ENCODE results near the gene CCDC3. TPM values are rescaled to one million over a fixed set of nuclear protein-coding genes. Genes with fewer than 3 reads are reported as not detected.
"Not testable (repeated sequence)": the region's sequence is repeated elsewhere in the genome, so short reads cannot be mapped to it uniquely, and the experiment has no call there.

CCDC3 gene
- total and polyA plus RNA-seq, 4 donors, result 46.5 to 166 (median 84.6) TPM

DNA sequence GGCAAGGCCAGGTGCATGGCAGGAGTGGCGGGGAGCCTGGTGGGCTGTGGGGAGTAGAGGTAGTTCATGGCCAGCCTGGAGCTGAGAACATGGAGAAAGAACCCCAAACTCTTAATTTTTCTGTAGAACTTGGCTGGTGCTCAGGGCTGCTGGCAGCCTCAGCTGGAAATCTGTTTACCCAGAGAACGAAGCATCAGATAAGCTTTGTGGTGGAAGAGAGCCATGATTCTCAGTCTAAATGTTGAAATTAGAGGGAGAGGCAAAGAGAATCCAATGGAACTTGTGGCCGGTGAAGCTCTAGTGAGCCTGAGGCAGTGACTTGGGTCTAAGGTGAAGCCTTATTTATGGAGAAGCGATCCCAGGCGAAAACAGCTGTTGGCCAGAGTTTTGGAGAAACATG, 126.4 kb downstream of the CCDC3 start:
- Histone ChIP-seq H3K27ac (ENCODE audit: low read depth in 1 of 2, low read length in 2 of 2) (no peak overlapping the region), H3K4me3 (ENCODE audit: low read length in 2 of 2) (no peak overlapping the region), H3K36me3 (ENCODE audit: control insufficient read depth in 1 of 2, insufficient read depth in 2 of 2, low read length in 1 of 2) (no peaks in the 10 kb centered on the region), H3K27me3 (ENCODE audit: control insufficient read depth in 1 of 2, insufficient read depth in 2 of 2, low read length in 1 of 2) (no peaks in the 10 kb centered on the region), H3K9me3 (ENCODE audit: control insufficient read depth, low read length) (no peaks in the 10 kb centered on the region), H3K4me1 (ENCODE audit: control insufficient read depth in 1 of 2, insufficient read depth in 2 of 2, low read length in 2 of 2) (no peaks in the 10 kb centered on the region)
- 6 to 11% methylated on average over 5 of the region's 5 CpGs for WGBS, 2 donors
- DNase-seq (peak in 1 of 2 donors; percentile 54), ATAC-seq (ENCODE audit: low FRiP score) (peak; percentile 72)
- intact Hi-C loops (cut with DNase I), result no loop called here

DNA sequence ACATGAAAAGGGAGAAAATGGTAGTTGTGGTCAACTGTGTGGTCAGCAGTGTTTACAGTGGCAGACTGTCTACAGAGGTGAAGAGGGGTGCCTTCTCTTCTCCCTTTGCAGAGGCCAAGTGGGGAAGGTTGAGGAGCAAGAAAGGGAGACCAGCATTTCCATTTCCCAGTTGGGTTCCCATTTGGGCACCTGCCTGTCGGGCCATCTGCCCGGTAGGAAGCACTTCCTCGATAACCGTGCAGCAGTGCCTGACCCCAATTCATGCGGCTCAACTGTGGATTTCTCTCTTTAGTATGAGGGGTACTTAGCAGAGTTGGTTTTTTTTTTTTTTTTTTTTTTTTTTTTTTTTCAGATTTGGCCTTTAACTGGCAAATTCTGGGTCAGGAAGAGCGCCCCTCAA, 127.0 kb downstream of the CCDC3 start:
- no peak for ATAC-seq (ENCODE audit: low FRiP score)
- no peak for DNase-seq
- H3K9me3 ChIP-seq (ENCODE audit: control insufficient read depth, low read length), result no peaks in the 10 kb centered on the region
- H3K36me3 ChIP-seq (ENCODE audit: control insufficient read depth in 1 of 2, insufficient read depth in 2 of 2, low read length in 1 of 2), result no peaks in the 10 kb centered on the region
- no peaks in the 10 kb centered on the region for H3K27me3 ChIP-seq (ENCODE audit: control insufficient read depth in 1 of 2, insufficient read depth in 2 of 2, low read length in 1 of 2)
- no peak overlapping the region for H3K27ac ChIP-seq (ENCODE audit: low read depth in 1 of 2, low read length in 2 of 2)
- no peaks in the 10 kb centered on the region for H3K4me1 ChIP-seq (ENCODE audit: control insufficient read depth in 1 of 2, insufficient read depth in 2 of 2, low read length in 2 of 2)
- intact Hi-C loops (cut with DNase I), result no loop called here
- 88 to 98% methylated on average over 6 of the region's 6 CpGs for WGBS, 2 donors
- no peak overlapping the region for H3K4me3 ChIP-seq (ENCODE audit: low read length in 2 of 2)

DNA sequence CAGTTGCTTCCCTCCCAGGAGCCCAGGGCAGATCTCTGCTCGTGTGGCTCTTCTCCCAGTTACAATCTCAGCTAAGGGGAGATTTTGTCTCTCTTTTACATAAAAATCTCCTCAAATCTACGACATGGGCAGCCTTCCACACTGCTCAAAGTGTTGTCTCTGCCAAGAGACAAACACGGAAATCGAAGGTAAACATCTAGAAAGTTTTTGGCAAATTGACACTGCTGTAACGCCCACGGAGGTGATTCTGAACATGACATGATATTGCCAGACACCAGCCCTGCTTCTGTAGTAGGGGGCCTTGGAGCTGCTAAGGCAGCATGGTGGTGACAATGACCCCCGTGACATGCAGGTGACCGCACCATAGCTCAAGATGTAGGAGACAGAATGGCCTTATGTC, 128.3 kb downstream of the CCDC3 start:
- Histone ChIP-seq H3K4me1 (ENCODE audit: control insufficient read depth in 1 of 2, insufficient read depth in 2 of 2, low read length in 2 of 2) (no peaks in the 10 kb centered on the region), H3K4me3 (ENCODE audit: low read length in 2 of 2) (no peak overlapping the region), H3K9me3 (ENCODE audit: control insufficient read depth, low read length) (no peaks in the 10 kb centered on the region), H3K27me3 (ENCODE audit: control insufficient read depth in 1 of 2, insufficient read depth in 2 of 2, low read length in 1 of 2) (no peaks in the 10 kb centered on the region), H3K36me3 (ENCODE audit: control insufficient read depth in 1 of 2, insufficient read depth in 2 of 2, low read length in 1 of 2) (no peaks in the 10 kb centered on the region), H3K27ac (ENCODE audit: low read depth in 1 of 2, low read length in 2 of 2) (no peak overlapping the region)
- ATAC-seq (ENCODE audit: low FRiP score), result no peak
- no peak for DNase-seq
- 43 to 44% methylated on average over 8 of the region's 8 CpGs for WGBS, 2 donors
- intact Hi-C loops (cut with DNase I), result no loop called here

DNA sequence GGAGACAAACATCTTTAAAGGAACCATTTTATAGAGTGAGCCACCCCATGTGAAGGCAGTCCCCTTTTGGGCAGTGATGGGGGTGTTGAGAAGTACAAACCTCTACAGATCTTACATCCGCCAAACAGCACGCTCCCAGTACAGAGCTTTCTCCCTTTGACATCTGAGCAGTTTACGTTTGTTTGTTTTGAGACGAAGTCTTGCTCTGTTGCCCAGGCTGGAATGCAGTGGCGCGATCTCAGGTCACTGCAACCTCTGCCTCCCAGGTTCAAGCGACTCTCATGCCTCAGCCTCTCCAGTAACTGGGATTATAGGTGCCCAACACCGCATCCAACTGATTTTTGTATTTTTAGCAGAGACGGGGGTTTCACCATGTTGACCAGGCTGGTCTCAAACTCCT, 128.9 kb downstream of the CCDC3 start:
- Histone ChIP-seq H3K9me3 (ENCODE audit: control insufficient read depth, low read length) (no peaks in the 10 kb centered on the region), H3K27ac (ENCODE audit: low read depth in 1 of 2, low read length in 2 of 2) (no peak overlapping the region), H3K27me3 (ENCODE audit: control insufficient read depth in 1 of 2, insufficient read depth in 2 of 2, low read length in 1 of 2) (no peaks in the 10 kb centered on the region), H3K4me3 (ENCODE audit: low read length in 2 of 2) (no peak overlapping the region), H3K36me3 (ENCODE audit: control insufficient read depth in 1 of 2, insufficient read depth in 2 of 2, low read length in 1 of 2) (no peaks in the 10 kb centered on the region), H3K4me1 (ENCODE audit: control insufficient read depth in 1 of 2, insufficient read depth in 2 of 2, low read length in 2 of 2) (no peaks in the 10 kb centered on the region)
- WGBS, 2 donors, result 81 to 83% methylated on average over 9 of the region's 9 CpGs
- DNase-seq (no peak), ATAC-seq (ENCODE audit: low FRiP score) (no peak)
- intact Hi-C loops (cut with DNase I), result no loop called here

DNA sequence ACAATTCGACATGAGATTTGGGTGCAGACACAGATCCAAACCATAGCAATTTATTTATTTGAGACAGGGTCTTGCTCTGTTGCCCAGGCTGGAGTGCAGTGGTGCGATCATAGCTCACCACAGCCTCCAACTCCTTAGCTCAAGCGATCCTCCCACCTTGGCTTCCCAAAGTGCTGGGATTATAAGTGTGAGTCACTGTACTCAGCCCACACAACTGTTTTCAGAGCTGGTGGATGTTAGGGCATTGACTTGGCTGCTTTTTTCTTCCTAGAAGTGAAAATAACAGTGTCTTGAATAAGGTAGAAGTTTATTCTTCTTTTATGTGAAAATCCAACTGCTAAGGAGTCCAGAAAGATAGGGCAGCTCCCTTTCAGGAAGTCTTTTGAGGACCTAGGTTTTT, 132.1 kb downstream of the CCDC3 start:
- no peak overlapping the region for H3K27ac ChIP-seq (ENCODE audit: low read depth in 1 of 2, low read length in 2 of 2)
- H3K4me3 ChIP-seq (ENCODE audit: low read length in 2 of 2), result no peak overlapping the region
- WGBS, 2 donors, result 34 to 46% methylated on average over 3 of the region's 3 CpGs
- H3K27me3 ChIP-seq (ENCODE audit: control insufficient read depth in 1 of 2, insufficient read depth in 2 of 2, low read length in 1 of 2), result no peaks in the 10 kb centered on the region
- ATAC-seq (ENCODE audit: low FRiP score) (no peak), DNase-seq (no peak)
- H3K4me1 ChIP-seq (ENCODE audit: control insufficient read depth in 1 of 2, insufficient read depth in 2 of 2, low read length in 2 of 2), result no peaks in the 10 kb centered on the region
- H3K9me3 ChIP-seq (ENCODE audit: control insufficient read depth, low read length), result no peaks in the 10 kb centered on the region
- no peaks in the 10 kb centered on the region for H3K36me3 ChIP-seq (ENCODE audit: control insufficient read depth in 1 of 2, insufficient read depth in 2 of 2, low read length in 1 of 2)
- intact Hi-C loops (cut with DNase I), result no loop called here

DNA sequence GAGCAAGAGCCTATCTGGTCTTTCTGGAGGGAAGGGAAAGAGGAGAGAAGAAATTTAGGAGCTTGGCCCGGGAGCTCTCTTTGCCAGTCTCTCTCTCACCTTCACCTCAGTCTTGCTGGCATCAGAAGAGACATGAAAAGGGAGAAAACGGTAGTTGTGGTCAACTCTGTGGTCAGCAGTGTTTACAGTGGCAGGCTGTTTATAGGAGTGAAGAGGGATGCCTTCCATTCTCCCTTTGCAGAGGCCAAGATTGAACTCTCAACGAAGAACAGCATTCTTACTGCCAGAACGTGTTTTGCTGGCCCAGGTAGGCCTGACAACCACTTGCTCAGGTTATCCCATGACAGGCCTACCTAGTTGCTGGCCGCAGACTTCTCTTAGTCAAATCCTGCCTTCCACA, 133.3 kb downstream of the CCDC3 start:
- intact Hi-C loops (cut with DNase I), result no loop called here
- ATAC-seq (ENCODE audit: low FRiP score), result no peak
- WGBS, 2 donors, result 86 to 93% methylated on average over 5 of the region's 5 CpGs

DNA sequence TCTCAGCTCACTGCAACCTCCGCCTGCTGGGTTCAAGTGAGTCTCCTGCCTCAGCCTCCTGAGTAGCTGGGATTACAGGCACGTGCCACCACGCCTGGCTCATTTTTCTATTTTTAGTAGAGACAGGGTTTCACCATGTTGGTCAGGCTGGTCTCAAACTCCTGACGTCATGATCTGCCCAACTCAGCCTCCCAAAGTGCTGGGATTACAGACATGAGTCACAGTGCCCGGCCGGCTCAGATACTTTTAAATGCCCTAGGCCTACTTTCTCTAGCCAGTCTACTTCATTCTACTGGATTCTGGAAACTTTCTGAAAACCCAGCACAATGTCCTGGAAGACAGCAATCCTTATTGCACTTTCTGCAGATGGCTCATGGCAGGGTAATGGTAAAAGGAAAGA, 136.0 kb downstream of the CCDC3 start:
- H3K27ac ChIP-seq (ENCODE audit: low read depth in 1 of 2, low read length in 2 of 2); H3K4me1 ChIP-seq (ENCODE audit: control insufficient read depth in 1 of 2, insufficient read depth in 2 of 2, low read length in 2 of 2); ATAC-seq (ENCODE audit: low FRiP score); H3K27me3 ChIP-seq (ENCODE audit: control insufficient read depth in 1 of 2, insufficient read depth in 2 of 2, low read length in 1 of 2); intact Hi-C loops (cut with DNase I); DNase-seq; H3K4me3 ChIP-seq (ENCODE audit: low read length in 2 of 2); H3K9me3 ChIP-seq (ENCODE audit: control insufficient read depth, low read length); H3K36me3 ChIP-seq (ENCODE audit: control insufficient read depth in 1 of 2, insufficient read depth in 2 of 2, low read length in 1 of 2): not testable (repeated sequence)
- WGBS, 2 donors, result 76 to 77% methylated on average over 6 of the region's 6 CpGs

More for the DNA sequence above, 133.3 kb downstream of the CCDC3 start:
- H3K27ac ChIP-seq (ENCODE audit: low read depth in 1 of 2, low read length in 2 of 2), result no peak overlapping the region
- no peak overlapping the region for H3K4me3 ChIP-seq (ENCODE audit: low read length in 2 of 2)
- DNase-seq, result no peak
- H3K9me3 ChIP-seq (ENCODE audit: control insufficient read depth, low read length), result no peaks in the 10 kb centered on the region
- H3K27me3 ChIP-seq (ENCODE audit: control insufficient read depth in 1 of 2, insufficient read depth in 2 of 2, low read length in 1 of 2), result no peaks in the 10 kb centered on the region
- H3K4me1 ChIP-seq (ENCODE audit: control insufficient read depth in 1 of 2, insufficient read depth in 2 of 2, low read length in 2 of 2), result no peaks in the 10 kb centered on the region
- no peaks in the 10 kb centered on the region for H3K36me3 ChIP-seq (ENCODE audit: control insufficient read depth in 1 of 2, insufficient read depth in 2 of 2, low read length in 1 of 2)

DNA sequence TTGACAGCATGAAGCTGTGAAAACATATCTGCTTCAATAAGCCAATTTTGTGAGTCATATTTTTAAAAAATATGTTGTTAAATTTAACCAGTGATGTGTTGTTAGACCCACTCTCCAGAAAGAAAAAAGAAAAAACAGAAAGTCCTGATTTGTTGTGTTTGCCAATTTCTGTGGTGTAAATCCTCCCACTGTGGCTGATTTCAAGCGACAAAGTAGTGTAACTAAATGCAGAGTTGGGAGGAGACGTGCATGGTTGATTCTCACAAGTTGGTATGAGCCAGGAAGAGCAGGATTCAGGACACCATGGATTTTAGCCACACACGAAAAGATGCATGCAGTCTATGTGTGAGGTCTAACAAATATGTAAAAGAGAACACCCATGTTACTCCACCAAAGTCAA, 139.1 kb downstream of the CCDC3 start:
- H3K9me3 ChIP-seq (ENCODE audit: control insufficient read depth, low read length), result no peaks in the 10 kb centered on the region
- DNase-seq (no peak), ATAC-seq (ENCODE audit: low FRiP score) (no peak)
- no peak overlapping the region for H3K4me3 ChIP-seq (ENCODE audit: low read length in 2 of 2)
- H3K36me3 ChIP-seq (ENCODE audit: control insufficient read depth in 1 of 2, insufficient read depth in 2 of 2, low read length in 1 of 2), result no peaks in the 10 kb centered on the region
- H3K27me3 ChIP-seq (ENCODE audit: control insufficient read depth in 1 of 2, insufficient read depth in 2 of 2, low read length in 1 of 2), result no peaks in the 10 kb centered on the region
- H3K27ac ChIP-seq (ENCODE audit: low read depth in 1 of 2, low read length in 2 of 2), result no peak overlapping the region
- WGBS, 2 donors, result 91 to 92% methylated on average over 3 of the region's 3 CpGs
- no peaks in the 10 kb centered on the region for H3K4me1 ChIP-seq (ENCODE audit: control insufficient read depth in 1 of 2, insufficient read depth in 2 of 2, low read length in 2 of 2)
- intact Hi-C loops (cut with DNase I), result no loop called here

DNA sequence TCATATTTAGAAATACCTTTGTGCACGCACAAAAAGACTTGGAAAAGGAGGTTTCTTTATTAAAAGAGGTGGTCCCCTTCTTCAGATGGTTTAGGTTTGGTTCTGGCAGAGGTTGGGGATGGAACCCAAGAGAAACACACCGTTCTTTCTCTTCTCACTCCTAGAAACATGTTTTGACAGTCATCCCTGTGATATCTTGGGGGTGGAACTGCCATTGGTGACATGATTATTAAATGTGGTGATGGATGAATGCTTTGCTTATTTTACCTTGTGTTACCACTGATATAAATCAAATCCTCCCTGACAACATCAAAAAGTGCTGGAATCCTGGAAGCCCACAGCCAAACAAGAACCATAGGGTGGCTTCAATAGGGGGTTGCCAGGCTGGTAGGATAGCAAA, 146.5 kb downstream of the CCDC3 start:
- DNase-seq (no peak), ATAC-seq (ENCODE audit: low FRiP score) (no peak)
- Histone ChIP-seq H3K27ac (ENCODE audit: low read depth in 1 of 2, low read length in 2 of 2) (no peak overlapping the region), H3K9me3 (ENCODE audit: control insufficient read depth, low read length) (no peaks in the 10 kb centered on the region), H3K36me3 (ENCODE audit: control insufficient read depth in 1 of 2, insufficient read depth in 2 of 2, low read length in 1 of 2) (no peaks in the 10 kb centered on the region), H3K4me1 (ENCODE audit: control insufficient read depth in 1 of 2, insufficient read depth in 2 of 2, low read length in 2 of 2) (no peaks in the 10 kb centered on the region), H3K27me3 (ENCODE audit: control insufficient read depth in 1 of 2, insufficient read depth in 2 of 2, low read length in 1 of 2) (no peaks in the 10 kb centered on the region), H3K4me3 (ENCODE audit: low read length in 2 of 2) (no peak overlapping the region)
- intact Hi-C loops (cut with DNase I), result no loop called here
- 35 to 87% methylated on average over 2 of the region's 2 CpGs for WGBS, 2 donors
